HG03342 (cell line): Measurements from ENCODE around the gene C5orf63.
"Not testable (repeated sequence)": the region's sequence is repeated elsewhere in the genome, so short reads cannot be mapped to it uniquely, and the experiment has no call there.

Experiments used
- ATAC-seq: cut with Tn5 transposase; IDR thresholded peaks from one replicate; pipeline ENCODE4 v1.9.1; 2021; ENCODE audit warnings: mild to moderate bottlenecking, moderate library complexity; ENCODE audit not compliant: unreplicated experiment

C5orf63 gene

GRCh38 chr5:127076315-127077129 is 3.2 kb upstream of the C5orf63 start:
- ATAC-seq = no peak

- no peak for ATAC-seq
Measured at GRCh38 chr5:127074466-127074865, 1.2 kb upstream of the C5orf63 start.

- no peak for ATAC-seq
Measured at GRCh38 chr5:127070243-127070642, 3.1 kb downstream of the C5orf63 start.

- ATAC-seq = no peak
Measured at GRCh38 chr5:127068493-127069214, 4.6 kb downstream of the C5orf63 start.

- ATAC-seq = no peak
Measured at GRCh38 chr5:127066721-127067120, 6.6 kb downstream of the C5orf63 start.

GRCh38 chr5:127064253-127064840 is 9.0 kb downstream of the C5orf63 start:
- no peak for ATAC-seq

GRCh38 chr5:127063257-127063913 is 9.9 kb downstream of the C5orf63 start:
- no peak for ATAC-seq

GRCh38 chr5:127061956-127062355 is 11.3 kb downstream of the C5orf63 start:
- ATAC-seq = no peak

GRCh38 chr5:127061537-127061936 is 11.8 kb downstream of the C5orf63 start:
- no peak for ATAC-seq

GRCh38 chr5:127060470-127060985 is 12.8 kb downstream of the C5orf63 start:
- no peak for ATAC-seq

GRCh38 chr5:127056896-127057295 is 16.4 kb downstream of the C5orf63 start:
- no peak for ATAC-seq

GRCh38 chr5:127055880-127056653 is 17.2 kb downstream of the C5orf63 start:
- ATAC-seq = no peak

GRCh38 chr5:127053551-127053950 is 19.8 kb downstream of the C5orf63 start:
- not testable (repeated sequence) for ATAC-seq

GRCh38 chr5:127053049-127053448 is 20.3 kb downstream of the C5orf63 start:
- no peak for ATAC-seq

GRCh38 chr5:127051591-127051990 is 21.7 kb downstream of the C5orf63 start:
- ATAC-seq = no peak

- ATAC-seq = no peak
Measured at GRCh38 chr5:127046343-127047072, 26.8 kb downstream of the C5orf63 start.

- ATAC-seq = no peak
Measured at GRCh38 chr5:127042593-127042992, 30.7 kb downstream of the C5orf63 start.

GRCh38 chr5:127041571-127041970 is 31.7 kb downstream of the C5orf63 start:
- ATAC-seq = no peak

- ATAC-seq = no peak
Measured at GRCh38 chr5:127040796-127041520, 32.3 kb downstream of the C5orf63 start.
